SK-N-SH (cell line): ENCODE data around the gene TMC1. TPM values are rescaled to one million over a fixed set of nuclear protein-coding genes. Genes with fewer than 3 reads are reported as not detected.

ENCODE experiments used
- CTCF ChIA-PET: fragments of 300-600, 350-600 bp; formaldehyde crosslinking; extraction: SDS; loops from one replicate; lab custom pipeline; 2021; lab: Yijun Ruan, JAX
- POLR2A ChIA-PET: fragments of 350-600 bp; sonication (Branson Sonifier 250); formaldehyde crosslinking; extraction: SDS; loops from one replicate; lab custom pipeline; 2020; ENCODE audit warnings: antibody characterized with exemption, inconsistent platforms; lab: Yijun Ruan, JAX
- DNase-seq: peaks from one replicate; pipeline ENCODE4 v3.0.0; 2012
- H2AFZ ChIP-seq: fragments of 200-600 bp; sonication (generic); 2 replicates; pipeline ENCODE4 v1.8.1; 2016; ENCODE audit warnings: antibody characterized with exemption, mild to moderate bottlenecking, low read depth
- H3F3A ChIP-seq: fragments of 200-600 bp; sonication (generic); replicated peaks from 2 replicates; pipeline ENCODE3; 2016; ENCODE audit warnings: antibody characterized with exemption, mild to moderate bottlenecking; ENCODE audit not compliant: insufficient read depth
- H3K27ac ChIP-seq, 2 experiments: fragments of 200-500 bp in 1 of 2; fragments of 200-600 bp in 1 of 2; sonication (Bioruptor generic) in 1 of 2; sonication (generic), shearing (Covaris generic) in 1 of 2; 2 replicates each; pipeline versions ENCODE4 v1.5.1 to v1.6.1; 2014 to 2016; ENCODE audit warnings: low read depth in 2 of 2, inconsistent platforms in 1 of 2, low read length in 1 of 2, mild to moderate bottlenecking in 1 of 2, mixed read lengths in 1 of 2
- H3K27me3 ChIP-seq: fragments of 200-600 bp; sonication (generic), shearing (Covaris generic); 2 replicates; pipeline ENCODE4 v1.6.1; 2016; ENCODE audit warnings: mixed run types; ENCODE audit not compliant: insufficient read depth
- H3K36me3 ChIP-seq, 2 experiments: fragments of 200-500 bp in 1 of 2; fragments of 200-600 bp in 1 of 2; sonication (Bioruptor generic) in 1 of 2; sonication (generic) in 1 of 2; replicated peaks in 1 of 2; 2 replicates each; pipeline versions ENCODE3 to v1.5.1; 2014 to 2016; ENCODE audit warnings: low read length in 1 of 2, mild to moderate bottlenecking in 1 of 2; ENCODE audit not compliant: insufficient read depth in 2 of 2, control insufficient read depth in 1 of 2
- H3K4me1 ChIP-seq, 2 experiments: fragments of 200-500 bp in 1 of 2; fragments of 200-600 bp in 1 of 2; sonication (Bioruptor generic) in 1 of 2; sonication (generic), shearing (Covaris generic) in 1 of 2; 2 replicates each; pipeline versions ENCODE4 v1.5.1 to v1.6.1; 2014 to 2016; ENCODE audit warnings: low read depth in 1 of 2, low read length in 1 of 2, mixed run types in 1 of 2; ENCODE audit not compliant: insufficient read depth in 2 of 2, control insufficient read depth in 1 of 2
- H3K4me2 ChIP-seq: fragments of 200-600 bp; sonication (generic), shearing (Covaris generic); 2 replicates; pipeline ENCODE4 v1.6.1; 2017; ENCODE audit warnings: mixed run types
- H3K4me3 ChIP-seq, 2 experiments: fragments of 200-500 bp in 1 of 2; fragments of 200-600 bp in 1 of 2; sonication (Bioruptor generic) in 1 of 2; sonication (generic), shearing (Covaris generic) in 1 of 2; 2 replicates each; pipeline versions ENCODE4 v1.5.1 to v1.8.1; 2014 to 2016; ENCODE audit warnings: low read depth in 2 of 2, inconsistent platforms in 1 of 2, low read length in 1 of 2, mild to moderate bottlenecking in 1 of 2, mixed read lengths in 1 of 2, moderate library complexity in 1 of 2
- H3K79me2 ChIP-seq: fragments of 200-600 bp; sonication (generic); 2 replicates; pipeline ENCODE4 v1.8.1; 2017; ENCODE audit warnings: mild to moderate bottlenecking; ENCODE audit not compliant: insufficient read depth
- H3K9ac ChIP-seq: fragments of 200-600 bp; sonication (generic); 2 replicates; pipeline ENCODE4 v1.6.1; 2017; ENCODE audit warnings: mixed run types
- H3K9me2 ChIP-seq: fragments of 200-600 bp; sonication (generic); 2 replicates; pipeline ENCODE4 v1.6.1; 2017; ENCODE audit warnings: mixed run types
- H3K9me3 ChIP-seq: fragments of 200-600 bp; sonication (generic); 2 replicates; pipeline ENCODE4 v1.6.1; 2017; ENCODE audit warnings: mixed run types, mild to moderate bottlenecking, moderate library complexity
- H4K20me1 ChIP-seq: fragments of 200-600 bp; sonication (generic); 2 replicates; pipeline ENCODE4 v1.6.1; 2017; ENCODE audit warnings: mild to moderate bottlenecking, mixed run types; ENCODE audit not compliant: insufficient read depth
- CHD2 ChIP-seq: fragments of 150-350 bp; IDR thresholded peaks from 2 replicates; pipeline ENCODE4 v1.6.1; 2018; ENCODE audit warnings: low read length; ENCODE audit not compliant: partially characterized antibody
- FOSL2 ChIP-seq: IDR thresholded peaks from 2 replicates; pipeline ENCODE4 v1.4.0; 2012; ENCODE audit warnings: low read depth, mild to moderate bottlenecking, moderate library complexity, borderline replicate concordance
- GABPA ChIP-seq: IDR thresholded peaks from 2 replicates; pipeline ENCODE4 v1.4.0; 2012; ENCODE audit warnings: low read depth, mild to moderate bottlenecking
- GATA2 ChIP-seq: sonication (generic); formaldehyde crosslinking; IDR thresholded peaks from 2 replicates; pipeline ENCODE4 v1.5.0; 2020; ENCODE audit warnings: mild to moderate bottlenecking, missing genetic modification reagents
- IRF3 ChIP-seq: fragments of 150-350 bp; IDR thresholded peaks from 2 replicates; pipeline ENCODE4 v1.6.1; 2016; ENCODE audit warnings: mild to moderate bottlenecking, low read depth, low read length
- JUND ChIP-seq: IDR thresholded peaks from 2 replicates; pipeline ENCODE4 v1.4.0; 2012
- NRF1 ChIP-seq: IDR thresholded peaks from 2 replicates; pipeline ENCODE4 v1.6.1; 2012; ENCODE audit warnings: low read depth, mild to moderate bottlenecking, low read length
- POLR2AphosphoS5 ChIP-seq: IDR thresholded peaks from 2 replicates; pipeline ENCODE4 v1.6.1; 2012; ENCODE audit warnings: low read depth, low read length
- RCOR1 ChIP-seq: fragments of 150-350 bp; IDR thresholded peaks from 2 replicates; pipeline ENCODE4 v1.6.1; 2017; ENCODE audit warnings: antibody characterized with exemption, low read length
- RFX5 ChIP-seq: IDR thresholded peaks from 2 replicates; pipeline ENCODE4 v1.6.1; 2012; ENCODE audit warnings: mild to moderate bottlenecking, improper control_type of control experiment, low read length
- SIN3A ChIP-seq: IDR thresholded peaks from 2 replicates; pipeline ENCODE4 v1.6.1; 2012; ENCODE audit warnings: low read depth, mild to moderate bottlenecking, low read length, moderate library complexity, borderline replicate concordance
- TCF12 ChIP-seq: IDR thresholded peaks from 2 replicates; pipeline ENCODE4 v1.4.0; 2012
- TEAD4 ChIP-seq: IDR thresholded peaks from 2 replicates; pipeline ENCODE4 v1.4.0; 2012; ENCODE audit warnings: mild to moderate bottlenecking, borderline replicate concordance; ENCODE audit not compliant: insufficient read depth
- YY1 ChIP-seq: IDR thresholded peaks from 2 replicates; pipeline ENCODE4 v1.4.0; 2012; ENCODE audit warnings: low read depth, mild to moderate bottlenecking
- WGBS: methylation state at CpG from one replicate; pipeline ENCODE4 v1.1.6; 2017; ENCODE audit warnings: low lambda C conversion rate; 5-methylcytosine and 5-hydroxymethylcytosine counted together
- polyA plus RNA-seq, 3 experiments: library from polyadenylated mRNA; depleted of rRNA; stranded (reverse); fragments of >200 nt; gene quantifications; 2 replicates each; pipeline ENCODE4 v1.2.3, GENCODE V29; 2012
- TF ChIP-seq, protein P1 (sequence below): fragments of 150-350 bp; IDR thresholded peaks from 2 replicates; pipeline ENCODE4 v1.6.1; 2017; ENCODE audit warnings: antibody characterized with exemption, low read length, low read depth, borderline replicate concordance
- TF ChIP-seq, protein P2 (sequence below): IDR thresholded peaks from 2 replicates; pipeline ENCODE4 v1.6.1; 2012; ENCODE audit warnings: mild to moderate bottlenecking, low read depth, low read length, moderate library complexity

Gene TMC1
- polyA plus RNA-seq, 1 of the 3 experiments (the other 2 are of a cell fraction), result not detected

DNA sequence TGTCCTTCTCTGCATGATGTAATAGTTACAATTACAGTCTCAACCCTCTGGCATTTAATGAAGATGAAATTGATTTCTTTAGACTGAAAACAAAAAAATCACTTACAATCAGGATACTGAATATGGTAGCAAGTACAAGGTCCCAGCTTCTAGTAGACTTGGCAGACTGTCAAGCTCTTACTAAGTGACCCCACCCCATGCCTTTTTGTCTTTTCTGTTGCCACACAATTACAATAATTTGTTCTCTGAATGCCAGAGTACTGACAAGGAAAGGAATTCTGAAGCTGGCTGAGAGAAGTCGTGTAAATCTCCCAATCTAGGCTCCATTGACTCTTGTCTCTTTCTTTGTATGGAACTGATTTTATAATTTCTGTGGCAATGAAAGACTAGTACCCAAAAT is 154.2 kb downstream of the TMC1 start:
- CTCF ChIA-PET, result no interaction called here
- no peak overlapping the region for H3K9ac ChIP-seq
- no peaks in the 10 kb centered on the region for H4K20me1 ChIP-seq
- H3K9me2 ChIP-seq, result no peaks in the 10 kb centered on the region
- H2AFZ ChIP-seq, result no peak overlapping the region
- no peak overlapping the region for H3K4me3 ChIP-seq
- H3K4me2 ChIP-seq, result no peak overlapping the region
- POLR2A ChIA-PET, result no interaction called here
- DNase-seq, result no peak
- no peaks in the 10 kb centered on the region for H3K36me3 ChIP-seq
- no peaks in the 10 kb centered on the region for H3K79me2 ChIP-seq
- H3K27ac ChIP-seq, result no peak overlapping the region
- TF ChIP-seq SIN3A (no peak), FOSL2 (no peak), GABPA (no peak), TEAD4 (no peak), NRF1 (no peak)
- TF ChIP-seq, protein P1, sequence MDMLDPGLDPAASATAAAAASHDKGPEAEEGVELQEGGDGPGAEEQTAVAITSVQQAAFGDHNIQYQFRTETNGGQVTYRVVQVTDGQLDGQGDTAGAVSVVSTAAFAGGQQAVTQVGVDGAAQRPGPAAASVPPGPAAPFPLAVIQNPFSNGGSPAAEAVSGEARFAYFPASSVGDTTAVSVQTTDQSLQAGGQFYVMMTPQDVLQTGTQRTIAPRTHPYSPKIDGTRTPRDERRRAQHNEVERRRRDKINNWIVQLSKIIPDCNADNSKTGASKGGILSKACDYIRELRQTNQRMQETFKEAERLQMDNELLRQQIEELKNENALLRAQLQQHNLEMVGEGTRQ, result no peak
- no peaks in the 10 kb centered on the region for H3F3A ChIP-seq
- no peaks in the 10 kb centered on the region for H3K27me3 ChIP-seq
- H3K9me3 ChIP-seq, result no peaks in the 10 kb centered on the region
- WGBS, result 14% methylated on average over 1 of the region's 1 CpG
- no peaks in the 10 kb centered on the region; a peak in 1 of 4 replicates for H3K4me1 ChIP-seq

DNA sequence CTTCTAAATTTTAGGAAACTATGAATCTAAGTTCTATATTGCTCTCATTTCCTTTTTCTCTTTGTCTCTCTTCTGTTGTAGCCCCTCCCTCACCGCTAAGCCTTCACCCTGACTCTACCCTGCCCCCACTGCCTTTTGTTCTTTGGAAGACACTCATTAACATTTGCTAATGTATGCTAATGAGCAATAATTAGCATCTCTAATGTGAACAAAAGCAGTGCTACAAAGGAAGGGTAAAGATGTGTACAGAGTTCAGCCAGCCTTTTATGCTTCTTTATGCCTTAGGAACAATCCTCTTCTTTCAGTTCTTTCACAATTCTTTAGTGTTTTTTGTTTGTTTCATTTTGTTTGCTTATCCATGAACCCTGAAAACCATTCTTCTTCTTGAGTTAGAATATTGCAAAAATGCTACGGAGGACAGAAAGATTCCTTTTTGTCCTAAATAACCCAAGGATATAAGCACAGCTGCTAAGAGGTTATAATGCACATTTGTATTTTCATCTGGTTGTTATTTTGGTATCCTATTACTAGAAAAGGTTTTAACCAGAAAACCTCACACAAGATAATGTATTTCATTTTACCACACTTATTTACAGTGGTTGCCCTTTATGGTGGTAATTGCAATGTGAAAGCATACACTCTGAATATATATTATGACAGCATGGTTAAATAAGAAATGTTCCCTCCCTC is 159.3 kb downstream of the TMC1 start:
- DNase-seq, result no peak
- H3K27ac ChIP-seq, result no peak overlapping the region
- H3K9ac ChIP-seq, result no peak overlapping the region
- no peak overlapping the region for H2AFZ ChIP-seq
- H3K4me1 ChIP-seq, result no peaks in the 10 kb centered on the region
- TF ChIP-seq RCOR1, result no peak
- no peak overlapping the region for H3K4me2 ChIP-seq
- ChIA-PET POLR2A (no interaction called here), CTCF (no interaction called here)
- no peaks in the 10 kb centered on the region for H3K9me2 ChIP-seq
- H3F3A ChIP-seq, result no peaks in the 10 kb centered on the region
- H4K20me1 ChIP-seq, result no peaks in the 10 kb centered on the region
- no peaks in the 10 kb centered on the region for H3K27me3 ChIP-seq
- no peaks in the 10 kb centered on the region for H3K79me2 ChIP-seq
- WGBS, result 10% methylated on average over 2 of the region's 2 CpGs
- no peak overlapping the region for H3K4me3 ChIP-seq
- no peaks in the 10 kb centered on the region for H3K36me3 ChIP-seq
- H3K9me3 ChIP-seq, result no peaks in the 10 kb centered on the region

- H2AFZ ChIP-seq, result no peak overlapping the region
- TF ChIP-seq RFX5 (no peak), TCF12 (no peak), IRF3 (no peak), POLR2AphosphoS5 (no peak), GABPA (no peak), GATA2 (CRISPR knock-in tag) (no peak), YY1 (no peak), JUND (no peak), CHD2 (no peak)
- TF ChIP-seq, protein P2, sequence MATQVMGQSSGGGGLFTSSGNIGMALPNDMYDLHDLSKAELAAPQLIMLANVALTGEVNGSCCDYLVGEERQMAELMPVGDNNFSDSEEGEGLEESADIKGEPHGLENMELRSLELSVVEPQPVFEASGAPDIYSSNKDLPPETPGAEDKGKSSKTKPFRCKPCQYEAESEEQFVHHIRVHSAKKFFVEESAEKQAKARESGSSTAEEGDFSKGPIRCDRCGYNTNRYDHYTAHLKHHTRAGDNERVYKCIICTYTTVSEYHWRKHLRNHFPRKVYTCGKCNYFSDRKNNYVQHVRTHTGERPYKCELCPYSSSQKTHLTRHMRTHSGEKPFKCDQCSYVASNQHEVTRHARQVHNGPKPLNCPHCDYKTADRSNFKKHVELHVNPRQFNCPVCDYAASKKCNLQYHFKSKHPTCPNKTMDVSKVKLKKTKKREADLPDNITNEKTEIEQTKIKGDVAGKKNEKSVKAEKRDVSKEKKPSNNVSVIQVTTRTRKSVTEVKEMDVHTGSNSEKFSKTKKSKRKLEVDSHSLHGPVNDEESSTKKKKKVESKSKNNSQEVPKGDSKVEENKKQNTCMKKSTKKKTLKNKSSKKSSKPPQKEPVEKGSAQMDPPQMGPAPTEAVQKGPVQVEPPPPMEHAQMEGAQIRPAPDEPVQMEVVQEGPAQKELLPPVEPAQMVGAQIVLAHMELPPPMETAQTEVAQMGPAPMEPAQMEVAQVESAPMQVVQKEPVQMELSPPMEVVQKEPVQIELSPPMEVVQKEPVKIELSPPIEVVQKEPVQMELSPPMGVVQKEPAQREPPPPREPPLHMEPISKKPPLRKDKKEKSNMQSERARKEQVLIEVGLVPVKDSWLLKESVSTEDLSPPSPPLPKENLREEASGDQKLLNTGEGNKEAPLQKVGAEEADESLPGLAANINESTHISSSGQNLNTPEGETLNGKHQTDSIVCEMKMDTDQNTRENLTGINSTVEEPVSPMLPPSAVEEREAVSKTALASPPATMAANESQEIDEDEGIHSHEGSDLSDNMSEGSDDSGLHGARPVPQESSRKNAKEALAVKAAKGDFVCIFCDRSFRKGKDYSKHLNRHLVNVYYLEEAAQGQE, result no peak
Measured at GRCh38 chr9:72681283-72681630, 159.8 kb downstream of the TMC1 start.

More at GRCh38 chr9:72681283-72681630, 159.8 kb downstream of the TMC1 start:
- no peak for DNase-seq
- H3K27ac ChIP-seq, result no peak overlapping the region
- WGBS, result 23% methylated on average over 1 of the region's 1 CpG
- no peaks in the 10 kb centered on the region for H3K27me3 ChIP-seq
- POLR2A ChIA-PET, result no interaction called here
- no peaks in the 10 kb centered on the region for H3K79me2 ChIP-seq
- no peaks in the 10 kb centered on the region for H3K9me3 ChIP-seq
- H3K4me3 ChIP-seq, result no peak overlapping the region
- CTCF ChIA-PET, result no interaction called here
- H3F3A ChIP-seq, result no peaks in the 10 kb centered on the region
- H3K9ac ChIP-seq, result no peak overlapping the region
- H3K36me3 ChIP-seq, result no peaks in the 10 kb centered on the region
- H3K4me1 ChIP-seq, result no peaks in the 10 kb centered on the region
- no peak overlapping the region for H3K4me2 ChIP-seq
- H4K20me1 ChIP-seq, result no peaks in the 10 kb centered on the region
- no peaks in the 10 kb centered on the region for H3K9me2 ChIP-seq
